HG03103 (cell line): Measurements from ENCODE around the gene CNTNAP2.
"Not testable (repeated sequence)": the region's sequence is repeated elsewhere in the genome, so short reads cannot be mapped to it uniquely, and the experiment has no call there.

Experiments used
- ATAC-seq: cut with Tn5 transposase; IDR thresholded peaks from one replicate; pipeline ENCODE4 v1.9.1; 2021; ENCODE audit warnings: low read depth; ENCODE audit not compliant: unreplicated experiment

The CNTNAP2 gene

DNA sequence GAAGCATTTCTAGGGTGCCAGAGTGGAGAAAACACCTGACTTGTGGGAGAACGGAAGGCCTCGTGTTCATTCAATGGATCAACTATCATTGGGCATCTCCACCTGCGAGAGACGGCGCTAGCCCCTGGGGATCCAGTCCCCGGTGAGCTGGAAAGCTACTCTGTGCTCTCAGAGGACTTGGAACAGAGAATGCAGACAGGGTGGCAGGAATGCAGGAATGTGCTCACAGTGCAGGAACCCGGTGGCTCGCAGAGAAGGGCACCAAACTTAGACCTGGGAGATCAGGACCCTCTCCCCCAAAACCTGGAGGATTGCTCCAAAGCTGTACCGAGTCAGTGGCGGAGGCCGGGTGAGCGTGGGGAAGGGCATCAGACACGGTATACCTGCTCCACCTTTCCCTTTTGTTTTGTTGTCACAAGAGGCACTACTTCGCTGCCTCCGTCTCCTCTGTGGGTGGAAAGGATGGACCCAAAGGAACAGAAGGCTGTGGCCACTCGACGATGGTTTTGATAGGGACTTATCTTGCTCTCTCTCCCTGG lies 1905.0 kb downstream of the CNTNAP2 start:
- ATAC-seq, result no peak

DNA sequence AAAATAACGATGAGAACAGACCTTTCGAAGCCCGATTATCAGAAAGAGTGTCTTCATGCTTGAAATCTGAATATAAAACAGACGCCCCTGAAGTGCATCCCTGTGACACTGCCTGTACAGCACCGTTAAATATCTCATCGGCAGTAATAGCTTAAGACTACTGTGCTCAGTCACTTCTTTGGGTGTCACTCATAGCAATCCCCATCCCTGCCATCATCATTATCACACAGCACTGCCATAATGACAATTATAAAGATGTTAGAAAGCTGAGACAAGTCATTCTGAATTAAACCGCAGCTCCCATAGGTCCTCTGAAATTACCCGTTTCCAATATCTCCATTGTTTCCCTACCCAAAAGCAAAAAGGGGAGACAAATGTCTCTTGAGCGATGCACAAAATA lies 1906.2 kb downstream of the CNTNAP2 start:
- ATAC-seq, result no peak

DNA sequence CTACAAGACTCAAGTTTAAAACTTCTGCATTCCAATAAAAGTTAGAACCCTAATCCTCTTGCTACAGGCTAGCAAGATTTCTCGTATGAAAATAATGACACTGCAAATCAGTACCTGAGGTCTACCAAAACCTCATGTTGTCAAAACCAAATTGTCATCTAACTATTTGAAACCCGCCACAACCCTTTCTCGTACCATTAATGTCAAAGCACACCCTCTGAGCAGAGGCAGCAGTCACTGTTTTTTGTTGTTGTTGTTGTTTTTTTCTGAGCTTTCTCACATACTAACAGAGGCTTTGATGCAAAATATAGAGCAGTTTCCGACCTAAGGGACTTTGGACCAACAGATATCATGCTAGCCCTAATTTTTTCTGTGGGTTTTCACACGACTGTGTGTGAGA lies 1910.1 kb downstream of the CNTNAP2 start:
- ATAC-seq, result no peak

GRCh38 chr7:148028165-148028564 lies 1911.6 kb downstream of the CNTNAP2 start:
- ATAC-seq, result no peak

- ATAC-seq, result no peak
Observed at GRCh38 chr7:148031019-148031418, 1914.4 kb downstream of the CNTNAP2 start.

DNA sequence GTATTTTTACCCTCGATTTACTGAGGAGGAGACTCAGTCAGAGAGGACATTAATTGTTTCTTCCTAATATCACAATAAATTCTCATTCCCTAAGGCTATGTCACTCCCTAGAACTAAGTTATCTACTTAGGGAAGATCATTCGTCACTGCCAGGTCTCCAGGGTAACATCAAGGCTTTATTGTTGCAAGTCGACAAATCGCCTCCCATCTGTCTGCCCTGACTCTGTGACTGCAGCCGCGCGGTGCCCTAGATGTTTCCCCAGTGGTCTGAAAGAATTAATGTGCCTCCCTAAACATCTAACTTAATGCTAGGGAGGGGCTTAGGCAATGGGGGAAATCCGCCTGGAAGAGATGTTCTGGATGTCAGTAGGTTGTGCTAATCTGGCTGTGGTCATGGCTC lies 1915.2 kb downstream of the CNTNAP2 start:
- no peak for ATAC-seq

- no peak for ATAC-seq
Observed at GRCh38 chr7:148035950-148036349, 1919.3 kb downstream of the CNTNAP2 start.

DNA sequence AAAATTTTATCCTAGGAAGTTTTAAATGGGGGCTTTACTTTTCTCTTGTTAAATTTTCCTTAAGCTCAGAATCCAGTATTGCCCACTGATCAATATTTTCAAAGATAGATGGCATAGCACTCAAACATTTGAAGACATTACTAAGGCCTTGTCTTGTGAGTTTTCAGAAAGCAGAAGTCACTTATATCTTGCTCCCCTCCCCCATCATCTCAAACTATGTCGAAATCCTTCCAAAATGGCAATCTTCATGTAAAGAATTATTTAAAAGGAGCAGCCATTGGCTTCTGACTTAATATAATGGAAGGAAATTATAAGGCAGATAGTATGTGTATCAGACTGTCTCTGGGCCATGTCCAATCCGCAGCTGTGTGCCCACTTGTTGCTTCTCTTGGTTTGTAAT lies 1920.4 kb downstream of the CNTNAP2 start:
- no peak for ATAC-seq

DNA sequence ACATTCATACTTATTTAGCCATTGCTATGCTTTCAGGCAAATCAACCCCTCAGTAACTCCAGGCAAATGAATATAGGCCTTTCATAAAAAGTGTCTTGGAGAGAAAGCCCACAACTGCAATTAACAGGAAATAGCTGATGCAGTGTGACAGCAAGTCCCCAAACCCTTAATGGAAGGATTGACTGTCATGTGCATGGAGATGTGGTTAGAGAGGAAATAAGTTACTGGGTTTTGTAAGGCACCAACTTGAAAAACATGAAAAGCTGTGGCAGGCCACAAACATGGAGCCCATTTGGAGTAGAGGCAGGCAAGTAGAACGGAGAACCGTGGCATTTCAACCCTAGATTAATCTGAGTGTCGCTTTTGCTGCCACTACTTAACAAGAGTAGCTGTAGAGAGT lies 1924.6 kb downstream of the CNTNAP2 start:
- no peak for ATAC-seq

DNA sequence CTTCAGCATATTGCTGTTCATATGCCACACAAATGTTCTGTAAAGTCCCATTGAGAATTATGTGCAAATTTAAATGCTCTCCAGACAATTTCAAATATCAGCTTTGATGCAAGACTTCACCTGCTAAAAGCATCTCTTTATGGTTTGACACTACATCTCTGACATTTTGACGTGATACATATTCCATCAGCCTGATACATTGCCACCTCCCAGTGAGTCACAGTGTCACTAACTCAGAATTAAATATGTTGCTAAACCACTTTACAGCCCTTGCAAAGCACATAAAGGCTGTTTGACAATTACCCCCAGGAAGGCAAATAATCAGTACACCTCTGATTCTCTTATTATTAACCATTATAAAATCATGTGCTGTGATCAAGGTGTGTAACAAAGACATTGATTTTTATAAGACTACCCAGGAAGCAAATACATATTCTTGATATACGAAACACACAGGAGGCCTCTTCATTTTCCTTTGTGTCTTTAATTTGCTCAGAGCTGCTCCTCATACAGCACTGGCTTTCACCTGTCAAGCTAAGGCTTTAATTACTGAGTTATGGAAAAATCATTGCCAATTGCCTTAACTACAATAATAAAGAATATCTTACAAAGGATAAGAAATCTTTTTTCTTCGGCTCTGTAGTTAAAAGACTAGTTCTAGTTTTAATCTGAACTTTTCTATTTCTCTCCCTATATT lies 1926.5 kb downstream of the CNTNAP2 start:
- ATAC-seq, result no peak

GRCh38 chr7:148044173-148044572 lies 1927.6 kb downstream of the CNTNAP2 start:
- ATAC-seq, result no peak

DNA sequence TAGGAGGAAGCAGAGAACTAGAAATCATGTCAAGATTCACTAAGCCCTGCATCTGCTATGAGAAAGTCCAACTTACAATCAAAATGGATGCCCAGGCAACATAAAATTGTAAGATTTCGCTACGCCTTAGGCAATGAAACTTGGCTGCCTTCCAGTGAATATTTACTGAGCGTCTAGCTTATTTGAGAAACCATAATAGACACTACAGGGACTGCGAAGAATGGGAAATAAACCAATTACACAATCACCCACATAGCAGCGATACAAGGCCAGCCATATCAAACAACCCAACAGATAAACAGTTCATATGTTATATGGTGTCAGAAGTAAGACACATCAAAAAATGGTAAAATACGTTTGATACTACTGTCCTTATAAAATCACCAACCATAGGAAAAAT lies 1928.9 kb downstream of the CNTNAP2 start:
- ATAC-seq, result no peak

DNA sequence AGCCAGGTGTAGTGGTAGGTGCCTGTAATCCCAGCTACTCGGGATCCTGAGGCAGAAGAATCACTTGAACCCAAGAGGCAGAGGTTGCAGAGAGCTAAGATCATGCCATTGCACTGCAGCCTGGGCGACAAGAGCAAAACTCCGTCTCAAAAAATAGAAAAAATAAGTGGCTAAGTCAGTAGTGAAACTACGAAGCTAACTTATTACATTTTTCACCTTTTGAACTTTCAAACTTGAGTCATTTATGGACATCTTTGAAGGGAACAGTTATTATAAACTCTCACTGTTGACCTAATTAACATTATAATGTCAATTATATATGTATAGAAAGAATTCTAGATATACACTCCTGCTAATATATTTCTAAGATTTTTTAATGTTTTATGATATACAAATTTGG lies 1932.5 kb downstream of the CNTNAP2 start:
- ATAC-seq, result no peak

DNA sequence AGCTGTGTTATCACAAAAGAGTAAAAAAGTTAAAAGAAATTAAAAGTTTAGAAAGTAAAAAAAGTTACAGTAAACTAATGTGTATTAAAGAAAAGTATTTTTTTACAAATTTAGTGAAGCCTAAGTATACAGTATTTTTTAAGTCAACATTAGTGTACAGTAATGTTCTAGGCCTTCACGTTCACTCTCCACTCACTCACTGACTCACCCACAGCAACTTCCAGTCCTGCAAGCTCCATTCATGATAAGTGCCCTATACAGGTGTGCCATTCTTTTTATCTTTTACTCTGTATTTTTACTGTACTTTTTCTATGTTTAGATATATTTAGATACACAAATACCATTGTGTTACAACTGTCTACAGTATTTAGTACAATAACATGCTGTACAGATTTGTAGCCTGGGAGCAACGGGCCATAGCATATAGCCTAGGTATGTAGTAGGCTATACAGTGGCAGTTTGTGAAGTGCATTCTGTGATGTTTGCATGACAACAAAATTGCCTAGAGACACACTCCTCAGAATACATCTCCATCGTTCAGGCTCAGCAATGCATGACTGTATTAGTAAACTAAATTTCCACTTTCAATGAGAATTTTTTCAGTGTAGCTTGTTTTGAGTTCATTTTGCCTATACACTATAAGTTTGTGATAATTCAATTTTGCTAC lies 1934.0 kb downstream of the CNTNAP2 start:
- no peak for ATAC-seq

DNA sequence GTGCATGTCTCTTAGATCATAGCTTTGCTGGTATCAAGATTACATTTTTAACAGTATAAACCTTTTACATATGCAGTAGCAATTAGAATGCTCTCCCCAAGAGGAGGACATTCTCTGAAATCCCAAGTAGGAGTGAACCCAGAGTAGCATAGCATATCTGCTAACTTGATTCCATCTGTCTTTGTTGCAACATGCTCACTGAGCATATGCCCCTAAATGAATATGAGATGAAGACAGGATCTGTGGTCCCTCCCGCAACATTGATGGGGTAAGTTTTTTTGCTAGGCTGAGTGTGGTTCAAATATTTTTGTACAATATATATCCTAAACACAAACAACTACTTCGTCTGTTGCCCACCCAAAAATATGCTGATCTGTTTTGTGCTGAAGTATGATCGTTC lies 1939.8 kb downstream of the CNTNAP2 start:
- ATAC-seq, result no peak

DNA sequence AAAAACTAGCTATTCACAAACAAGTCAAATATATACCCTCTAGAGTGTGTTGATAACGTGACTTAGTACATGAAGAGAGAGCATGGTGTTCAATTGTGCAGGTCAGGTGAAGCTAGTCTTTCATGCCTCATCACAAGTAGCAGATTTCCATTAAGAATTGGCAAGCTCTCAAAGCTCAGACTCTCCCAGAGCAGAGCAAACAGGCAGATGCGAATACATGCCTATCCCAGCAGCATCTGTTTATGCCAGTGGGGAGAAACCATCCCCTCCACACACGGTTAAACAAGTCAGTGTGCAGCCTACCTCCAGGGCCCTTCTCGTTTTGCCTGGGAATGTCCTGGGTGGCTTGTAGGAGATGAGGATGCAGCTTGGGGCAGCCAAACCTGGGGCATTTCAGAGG lies 1941.5 kb downstream of the CNTNAP2 start:
- ATAC-seq, result no peak

- ATAC-seq, result no peak
Observed at GRCh38 chr7:148058753-148059152, 1942.2 kb downstream of the CNTNAP2 start.

- ATAC-seq, result peak; percentile 89
Observed at GRCh38 chr7:148060724-148061123, 1944.1 kb downstream of the CNTNAP2 start.

DNA sequence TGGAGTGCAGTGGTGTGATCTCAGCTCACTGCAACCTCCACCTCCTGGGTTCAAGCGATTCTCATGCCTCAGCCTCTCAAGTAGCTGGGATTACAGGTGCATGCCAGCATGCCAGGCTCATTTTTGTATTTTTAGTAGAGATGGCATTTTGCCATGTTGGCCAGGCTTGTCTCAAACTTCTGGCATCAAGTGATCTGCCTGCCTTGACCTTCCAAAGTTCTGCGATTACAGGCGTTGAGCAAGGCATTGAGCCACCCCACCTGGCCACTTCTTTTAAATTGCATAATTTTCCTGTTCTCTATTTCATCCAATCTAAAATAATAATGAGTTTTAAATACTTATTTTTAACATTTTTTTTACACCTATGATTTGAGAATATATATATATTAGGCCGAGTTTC lies 1961.5 kb downstream of the CNTNAP2 start:
- not testable (repeated sequence) for ATAC-seq

GRCh38 chr7:148079206-148080080 lies 1962.8 kb downstream of the CNTNAP2 start:
- ATAC-seq, result no peak

- ATAC-seq, result no peak
Observed at GRCh38 chr7:148083448-148083847, 1966.8 kb downstream of the CNTNAP2 start.
